Heart left ventricle (tissue), 13 donors: ENCODE data around the gene SLC6A13.

Experiments
- POLR2A ChIP-seq, 2 donors: fragments of 450-650 bp; IDR thresholded peaks; one replicate each; pipeline ENCODE4 v1.6.1; 2017; ENCODE audit warnings: antibody characterized with exemption in 2 of 2, mild to moderate bottlenecking in 2 of 2, moderate library complexity in 2 of 2
- TF ChIP-seq, protein P1 (sequence below), 12 donors: fragments of 200-600 bp; sonication (generic) in 4 of 12; IDR thresholded peaks; one replicate each; pipeline versions ENCODE4 v1.5.0 to v1.8.0; 2018 to 2022; ENCODE audit warnings: antibody characterized with exemption in 12 of 12, mild to moderate bottlenecking in 5 of 12
- donor health status: ischemic (EF 13 %, LVEDD 7.1; RV severe dilation, severe dysfunction).
- donor health status: DM: no; HTN: yes; CAD: no.
- donor health status: DM: no; HTN: no; CAD: no.
- donor health status: ischemic (EF 25% LVEDD 6.9; RV normal size, moderate dysfunction).
- donor health status: ischemic (EF 25% LVEDD 5.7; RV mildly dilated, moderate dysfunction).
- donor health status: ischemic (EF 35%, LVEDD 5.7; RV mildly dilated, moderate dysfunction).
- donor health status: nonischemic (EF 11% LVEDD 7.7; RV severe dilation, severe dysfunction).
- donor health status: DM: yes; HTN: yes; CAD: no.
- donor health status: PGD.
- donor health status: ischemic (EF 29% LVEDD 5.4; RV normal size, mild dysfunction).
- donor health status: nonischemic (EF 23%, LVEDD 6.1; RV moderate dilation, normal function).

DNA sequence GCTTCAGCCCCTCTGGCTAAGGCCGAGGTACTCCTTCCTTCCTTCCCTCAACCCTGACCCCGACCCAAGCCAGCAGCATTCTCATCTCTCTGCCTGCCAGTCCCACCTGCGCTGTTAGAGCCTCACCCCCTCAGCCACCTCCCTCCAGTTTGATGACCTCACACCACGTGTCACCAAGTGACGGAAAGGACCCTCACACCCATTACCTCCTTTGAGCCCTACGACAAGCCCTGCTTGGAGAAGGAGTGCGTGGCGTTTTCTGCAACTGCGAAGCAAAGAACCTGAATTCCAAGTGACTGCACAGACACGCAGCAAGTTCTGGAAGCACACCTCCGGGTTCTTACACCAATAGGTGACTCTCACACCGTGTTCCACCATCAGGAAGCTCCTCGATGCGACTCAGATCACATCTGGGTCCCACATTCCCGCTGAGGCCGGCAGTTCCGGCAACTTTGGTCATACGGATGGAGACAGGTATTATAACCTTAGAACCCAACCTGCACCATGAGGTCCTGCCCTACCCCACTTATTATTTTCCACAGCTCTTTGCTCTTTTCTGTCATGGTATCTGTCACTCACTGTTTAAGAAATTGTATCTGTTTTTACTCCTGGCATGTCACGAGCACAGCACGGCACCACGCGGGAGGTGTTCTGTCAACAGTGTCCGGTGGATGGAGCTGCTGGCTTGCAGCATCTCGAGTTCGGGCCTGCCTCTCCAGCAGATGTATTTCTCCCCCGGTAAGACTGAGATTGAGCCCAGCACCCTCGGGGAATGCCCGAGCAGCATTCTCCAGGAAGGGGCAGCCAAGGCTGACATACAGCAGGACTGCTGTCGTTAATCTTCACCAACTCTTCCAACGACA lies 43.7 kb downstream of the SLC6A13 start:
- TF ChIP-seq, protein P1, sequence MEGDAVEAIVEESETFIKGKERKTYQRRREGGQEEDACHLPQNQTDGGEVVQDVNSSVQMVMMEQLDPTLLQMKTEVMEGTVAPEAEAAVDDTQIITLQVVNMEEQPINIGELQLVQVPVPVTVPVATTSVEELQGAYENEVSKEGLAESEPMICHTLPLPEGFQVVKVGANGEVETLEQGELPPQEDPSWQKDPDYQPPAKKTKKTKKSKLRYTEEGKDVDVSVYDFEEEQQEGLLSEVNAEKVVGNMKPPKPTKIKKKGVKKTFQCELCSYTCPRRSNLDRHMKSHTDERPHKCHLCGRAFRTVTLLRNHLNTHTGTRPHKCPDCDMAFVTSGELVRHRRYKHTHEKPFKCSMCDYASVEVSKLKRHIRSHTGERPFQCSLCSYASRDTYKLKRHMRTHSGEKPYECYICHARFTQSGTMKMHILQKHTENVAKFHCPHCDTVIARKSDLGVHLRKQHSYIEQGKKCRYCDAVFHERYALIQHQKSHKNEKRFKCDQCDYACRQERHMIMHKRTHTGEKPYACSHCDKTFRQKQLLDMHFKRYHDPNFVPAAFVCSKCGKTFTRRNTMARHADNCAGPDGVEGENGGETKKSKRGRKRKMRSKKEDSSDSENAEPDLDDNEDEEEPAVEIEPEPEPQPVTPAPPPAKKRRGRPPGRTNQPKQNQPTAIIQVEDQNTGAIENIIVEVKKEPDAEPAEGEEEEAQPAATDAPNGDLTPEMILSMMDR (IDR thresholded peaks at IDR 0.05), result no peak
- no peak for TF ChIP-seq POLR2A (IDR thresholded peaks at IDR 0.05)
